IPS DF 6.9 (cell line): ENCODE data around the gene TEX2.

Experiments
- DNase-seq: peaks from one replicate; pipeline ENCODE4 v3.0.0-alpha.2; 2013; ENCODE audit warnings: low read depth, low spot score
- H3K27ac ChIP-seq: one replicate; pipeline ENCODE4 v1.5.1; 2013; ENCODE audit warnings: low read length, control low read depth
- H3K27me3 ChIP-seq: 2 replicates; pipeline ENCODE4 v1.6.1; 2013; ENCODE audit warnings: mild to moderate bottlenecking, low read length; ENCODE audit not compliant: control insufficient read depth, insufficient read depth
- H3K36me3 ChIP-seq: 2 replicates; pipeline ENCODE4 v1.6.1; 2013; ENCODE audit warnings: low read length; ENCODE audit not compliant: control insufficient read depth, insufficient read depth
- H3K4me1 ChIP-seq: 2 replicates; pipeline ENCODE4 v1.6.1; 2013; ENCODE audit warnings: low read length; ENCODE audit not compliant: control insufficient read depth, insufficient read depth
- H3K4me3 ChIP-seq: 2 replicates; pipeline ENCODE4 v1.5.1; 2013; ENCODE audit warnings: mild to moderate bottlenecking, low read length
- H3K9me3 ChIP-seq: 2 replicates; pipeline ENCODE4 v1.6.1; 2013; ENCODE audit warnings: low read length, inconsistent platforms; ENCODE audit not compliant: control insufficient read depth, insufficient read depth
- WGBS: extraction: QIAGEN DNeasy Blood & Tissue Kit; methylation state at CpG from one replicate; pipeline ENCODE4 v1.1.7; 2013; ENCODE audit warnings: mixed read lengths, missing lambda C conversion rate; ENCODE audit not compliant: insufficient read length, insufficient coverage; 5-methylcytosine and 5-hydroxymethylcytosine counted together

Gene TEX2

GRCh38 chr17:64236827-64237403 is 26.1 kb downstream of the TEX2 start:
- Histone ChIP-seq H3K4me1 (peaks cover 5% of the 10 kb centered on the region), H3K4me3 (no peak overlapping the region), H3K36me3 (no peaks in the 10 kb centered on the region), H3K9me3 (no peaks in the 10 kb centered on the region), H3K27ac (no peak overlapping the region), H3K27me3 (no peaks in the 10 kb centered on the region)
- WGBS, result no CpG with 5 or more reads among the region's 9 CpGs
- no peak for DNase-seq

GRCh38 chr17:64234961-64235360 is 28.1 kb downstream of the TEX2 start:
- Histone ChIP-seq H3K4me1 (no peaks in the 10 kb centered on the region), H3K36me3 (no peaks in the 10 kb centered on the region), H3K4me3 (no peak overlapping the region), H3K27ac (no peak overlapping the region), H3K9me3 (no peaks in the 10 kb centered on the region), H3K27me3 (no peaks in the 10 kb centered on the region)
- DNase-seq, result no peak
- no CpG with 5 or more reads among the region's 6 CpGs for WGBS

DNA sequence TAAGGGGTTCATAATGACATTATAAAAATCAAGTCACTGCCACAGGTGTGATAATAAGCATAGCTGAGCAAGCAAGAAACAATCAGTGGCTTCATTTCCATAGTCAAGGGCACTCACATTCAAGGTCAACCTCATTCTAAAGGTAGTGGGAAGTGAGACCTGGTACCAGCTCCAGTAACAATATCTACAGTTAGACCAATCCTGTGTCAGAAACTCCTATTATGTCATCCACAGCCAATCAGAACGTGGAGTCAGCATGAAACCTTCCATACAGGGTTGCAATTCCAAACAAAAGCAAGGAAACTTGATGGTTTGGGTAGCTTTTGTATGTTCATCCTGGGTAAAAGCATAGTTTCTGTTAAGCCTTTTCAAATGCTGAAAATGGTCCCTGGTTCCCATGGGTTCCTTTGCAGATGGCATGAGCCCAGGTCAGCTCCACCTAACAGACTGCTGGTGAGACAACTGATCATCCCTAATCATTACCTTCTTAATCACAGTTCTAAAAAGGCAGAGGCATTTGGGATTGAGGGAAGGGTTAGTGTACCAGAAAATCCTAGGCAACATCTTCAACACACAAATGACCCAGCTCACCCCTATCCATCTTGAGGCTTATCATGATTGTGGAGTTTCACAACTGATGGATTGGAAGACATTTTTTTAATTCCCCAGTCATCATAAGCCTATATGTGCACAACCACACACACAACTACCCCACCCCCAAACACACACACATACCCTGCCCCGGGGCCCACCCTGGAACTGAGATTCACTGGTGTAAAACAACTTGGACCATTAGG is 30.4 kb downstream of the TEX2 start:
- DNase-seq, result no peak
- WGBS, result no CpG with 5 or more reads among the region's 2 CpGs
- Histone ChIP-seq H3K4me1 (no peaks in the 10 kb centered on the region), H3K27me3 (no peaks in the 10 kb centered on the region), H3K4me3 (no peak overlapping the region), H3K9me3 (no peaks in the 10 kb centered on the region), H3K36me3 (no peaks in the 10 kb centered on the region), H3K27ac (no peak overlapping the region)

- H3K9me3 ChIP-seq, result no peaks in the 10 kb centered on the region
- H3K4me3 ChIP-seq, result no peak overlapping the region
- no peak for DNase-seq
- H3K27ac ChIP-seq, result no peak overlapping the region
- no peaks in the 10 kb centered on the region for H3K4me1 ChIP-seq
- no CpG with 5 or more reads among the region's 6 CpGs for WGBS
- no peaks in the 10 kb centered on the region for H3K27me3 ChIP-seq
- H3K36me3 ChIP-seq, result no peaks in the 10 kb centered on the region
These were observed 31.4 kb downstream of the TEX2 start for GRCh38 chr17:64231567-64232141.

DNA sequence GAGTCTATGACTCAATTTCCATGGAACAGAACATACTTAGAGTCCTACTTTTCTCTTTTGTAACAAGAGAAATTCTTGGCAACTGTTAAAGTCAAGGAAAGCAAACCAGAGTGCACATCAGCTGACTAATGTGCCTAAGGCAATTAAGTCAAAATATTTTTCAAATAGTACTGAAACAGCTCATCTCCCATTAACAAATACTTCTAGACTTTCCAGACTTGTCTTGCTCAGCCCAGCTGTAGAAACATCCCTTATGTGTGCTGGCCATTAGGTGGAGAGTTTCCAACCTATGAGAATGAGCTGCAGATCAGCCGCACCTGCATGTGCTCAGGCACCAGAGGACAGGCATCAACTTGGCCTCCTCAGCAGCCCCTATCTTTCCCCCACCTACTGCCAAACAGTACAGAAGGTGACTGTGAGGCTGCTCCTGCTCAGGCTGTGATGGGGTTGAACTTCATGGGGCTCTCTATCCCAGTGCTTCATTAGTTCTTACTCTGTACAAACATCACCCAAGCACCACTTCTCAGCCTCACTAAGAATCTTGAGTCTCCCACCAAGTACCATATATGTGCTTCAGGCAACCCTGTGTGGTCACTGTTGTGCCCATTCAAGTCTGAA is 32.2 kb downstream of the TEX2 start:
- Histone ChIP-seq H3K4me3 (no peak overlapping the region), H3K27me3 (no peaks in the 10 kb centered on the region), H3K36me3 (no peaks in the 10 kb centered on the region), H3K27ac (no peak overlapping the region), H3K9me3 (no peaks in the 10 kb centered on the region), H3K4me1 (no peaks in the 10 kb centered on the region)
- DNase-seq, result no peak
- no CpG with 5 or more reads among the region's 1 CpG for WGBS

DNA sequence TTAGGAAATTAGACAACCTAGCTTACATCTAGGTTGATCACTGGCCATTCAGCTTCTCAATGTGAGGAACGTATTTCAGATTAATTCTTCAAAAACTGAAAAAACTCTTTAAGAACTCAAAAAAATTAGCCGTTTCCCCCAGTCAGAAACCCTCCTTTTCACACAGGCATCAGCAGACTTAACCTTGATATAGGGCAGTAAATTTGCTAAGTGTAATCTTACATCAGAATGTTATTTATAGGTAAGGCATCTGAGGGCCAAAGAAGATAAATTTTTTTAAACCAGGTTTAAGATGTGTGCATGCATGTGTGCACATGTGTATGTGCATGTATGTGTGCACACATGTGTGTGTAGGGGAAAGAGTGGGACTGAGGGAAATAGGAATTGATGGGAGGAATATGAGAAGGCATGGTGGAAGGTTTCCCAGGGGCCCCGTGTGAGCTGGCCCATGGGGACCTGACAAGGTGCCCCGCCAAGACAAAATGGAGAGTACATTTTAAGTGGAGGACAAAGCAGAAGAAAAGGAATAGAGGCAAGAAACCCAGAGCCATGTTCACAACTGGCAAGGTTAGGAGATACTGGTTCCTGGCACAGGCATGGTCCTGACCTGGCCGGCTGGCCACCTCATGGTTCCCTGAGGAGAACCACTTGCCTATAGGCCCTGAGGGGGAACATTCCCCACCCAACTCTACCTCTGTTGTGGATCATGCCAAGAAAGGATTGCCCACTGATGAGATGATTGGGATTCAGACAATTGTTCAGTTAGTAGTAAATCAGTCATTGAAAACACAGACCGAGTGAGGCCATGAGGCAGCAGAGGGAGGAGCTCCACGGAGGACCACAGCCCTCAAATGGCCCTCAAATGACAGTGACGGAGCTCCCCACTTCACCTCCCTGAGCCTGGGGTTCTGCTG is 33.0 kb downstream of the TEX2 start:
- no peak overlapping the region for H3K27ac ChIP-seq
- no peaks in the 10 kb centered on the region for H3K27me3 ChIP-seq
- WGBS, result no CpG with 5 or more reads among the region's 8 CpGs

DNA sequence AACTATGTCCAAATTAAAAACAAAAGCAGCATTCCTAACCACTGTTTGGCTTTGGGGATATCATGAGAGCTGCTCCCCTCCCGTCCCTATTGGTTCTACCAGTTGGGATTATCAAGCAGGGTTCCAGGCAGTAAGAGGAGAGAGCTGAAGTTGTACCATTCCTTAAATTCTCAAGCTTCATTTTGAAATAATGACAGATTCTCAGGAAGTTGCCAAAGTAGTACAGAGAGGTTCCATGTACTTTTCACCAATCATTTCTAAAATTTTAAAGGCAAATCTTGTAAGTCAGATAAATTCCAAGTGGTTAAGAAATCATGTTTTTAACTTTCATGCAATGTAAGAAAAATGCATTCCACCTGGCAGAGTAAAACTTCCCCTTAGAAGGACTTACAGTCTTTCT is 36.9 kb downstream of the TEX2 start:
- H3K4me3 ChIP-seq, result no peak overlapping the region
- no peak overlapping the region for H3K27ac ChIP-seq
- no peaks in the 10 kb centered on the region for H3K9me3 ChIP-seq
- H3K36me3 ChIP-seq, result no peaks in the 10 kb centered on the region
- no peak for DNase-seq
- no peaks in the 10 kb centered on the region for H3K27me3 ChIP-seq
- H3K4me1 ChIP-seq, result no peaks in the 10 kb centered on the region
- no CpG with 5 or more reads among the region's 1 CpG for WGBS

More for the DNA sequence above, 33.0 kb downstream of the TEX2 start:
- no peak overlapping the region for H3K4me3 ChIP-seq
- H3K36me3 ChIP-seq, result no peaks in the 10 kb centered on the region
- no peaks in the 10 kb centered on the region for H3K4me1 ChIP-seq
- H3K9me3 ChIP-seq, result no peaks in the 10 kb centered on the region
- no peak for DNase-seq

DNA sequence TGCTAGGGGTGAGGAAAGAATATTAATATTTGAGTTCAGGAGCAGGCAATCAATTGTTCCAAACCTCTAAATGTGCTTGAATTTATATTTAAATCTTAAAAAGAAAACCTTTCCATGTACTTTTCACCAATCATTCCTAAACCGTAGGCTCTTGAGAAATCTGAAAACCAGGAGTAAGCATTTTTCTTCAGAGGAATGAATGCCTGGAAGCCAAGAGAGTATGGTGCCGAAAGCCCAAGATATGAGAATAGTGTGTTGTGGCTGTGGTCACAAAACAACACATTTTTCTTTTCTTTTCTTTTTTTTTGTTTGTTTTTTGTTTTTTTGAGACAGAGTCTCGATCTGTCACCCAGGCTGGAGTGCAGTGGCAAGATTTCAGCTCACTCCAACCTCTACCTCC is 37.6 kb downstream of the TEX2 start:
- H3K4me1 ChIP-seq, result no peaks in the 10 kb centered on the region

GRCh38 chr17:64223931-64224629 is 39.0 kb downstream of the TEX2 start:
- Histone ChIP-seq H3K4me1 (no peaks in the 10 kb centered on the region), H3K27ac (no peak overlapping the region), H3K9me3 (no peaks in the 10 kb centered on the region), H3K4me3 (no peak overlapping the region), H3K36me3 (no peaks in the 10 kb centered on the region), H3K27me3 (no peaks in the 10 kb centered on the region)
- no CpG with 5 or more reads among the region's 4 CpGs for WGBS
- no peak for DNase-seq

More for the DNA sequence above, 37.6 kb downstream of the TEX2 start:
- Histone ChIP-seq H3K27ac (no peak overlapping the region), H3K9me3 (no peaks in the 10 kb centered on the region), H3K4me3 (no peak overlapping the region), H3K36me3 (no peaks in the 10 kb centered on the region), H3K27me3 (no peaks in the 10 kb centered on the region)
- WGBS, result no CpG with 5 or more reads among the region's 3 CpGs
- no peak for DNase-seq
